ENCODE results near the gene ADGRE2. TPM values are rescaled to one million over a fixed set of nuclear protein-coding genes. Genes with fewer than 3 reads are reported as not detected.
"Not testable (repeated sequence)": the region's sequence is repeated elsewhere in the genome, so short reads cannot be mapped to it uniquely, and the experiment has no call there.

Gene ADGRE2
- polyA plus RNA-seq, 6 donors from 2014 or later = 0.13 to 0.51 (median 0.35) TPM; not detected in 3

DNA sequence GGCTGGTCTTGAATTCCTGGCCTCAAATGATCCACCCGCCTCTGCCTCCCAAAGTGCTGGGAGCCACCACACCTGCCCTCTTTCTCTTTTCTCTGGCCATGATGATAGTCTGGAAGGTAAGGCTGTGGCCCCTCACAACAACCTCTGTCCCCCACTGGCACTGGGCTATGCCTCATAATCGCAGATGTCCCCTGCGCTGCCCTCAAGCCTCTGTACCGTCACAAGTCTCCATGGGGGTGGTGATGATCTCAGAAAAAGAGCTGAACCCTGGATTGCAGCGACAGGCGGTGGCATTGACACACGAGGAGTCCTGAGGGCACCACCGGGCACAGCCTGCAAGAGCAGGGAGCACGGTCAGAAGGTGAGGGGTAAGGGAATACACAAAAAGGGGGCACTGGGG is 4.6 kb downstream of the ADGRE2 start:
- peaks cover 20 to 38% (median 25%) of the 10 kb centered on the region in 3 donors for H3K4me1 Mint-ChIP-seq
- not testable (repeated sequence) for ATAC-seq (ENCODE audit: low read depth in 2 of 2); DNase-seq; H3K36me3 Mint-ChIP-seq; H3K9me3 Mint-ChIP-seq
- H3K27me3 Mint-ChIP-seq = peaks cover 3 to 31% (median 17%) of the 10 kb centered on the region in 3 donors
- peak overlapping the region in 1 of 6 donors; percentile 2 for H3K27ac Mint-ChIP-seq
- peak overlapping the region in 2 of 8 donors; percentile 19 to 35 for H3K4me3 Mint-ChIP-seq

DNA sequence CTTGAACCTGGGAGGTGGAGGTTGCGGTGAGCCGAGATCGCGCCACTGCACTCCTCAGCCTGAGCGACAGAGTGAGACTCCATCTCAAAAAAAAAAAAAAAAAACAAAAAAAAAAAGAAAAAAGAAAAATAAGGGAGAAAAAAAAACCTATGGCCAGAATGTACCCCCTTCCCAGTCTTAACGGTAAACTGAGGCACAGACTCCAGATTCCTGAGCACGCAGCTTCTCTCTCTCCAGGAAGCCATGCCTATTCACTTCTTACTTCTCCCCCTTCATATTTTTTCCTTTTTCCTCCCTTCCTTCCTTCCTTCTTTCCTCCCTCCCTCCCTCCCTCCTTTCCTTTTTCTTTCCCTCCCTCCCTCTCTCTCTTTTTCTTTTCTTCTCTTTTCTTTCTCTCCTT is 5.4 kb downstream of the ADGRE2 start:
- DNase-seq (no peak), ATAC-seq (ENCODE audit: low read depth in 2 of 2) (no peak)
- peak overlapping the region in 1 of 6 donors; percentile 56 for H3K27ac Mint-ChIP-seq
- H3K4me1 Mint-ChIP-seq = peaks cover 20 to 32% (median 25%) of the 10 kb centered on the region in 3 donors
- peaks cover 3 to 31% (median 17%) of the 10 kb centered on the region in 3 donors for H3K27me3 Mint-ChIP-seq
- no peak overlapping the region for H3K4me3 Mint-ChIP-seq
- H3K36me3 Mint-ChIP-seq = no peaks in the 10 kb centered on the region
- H3K9me3 Mint-ChIP-seq = no peaks in the 10 kb centered on the region

- Mint-ChIP-seq H3K36me3 (no peaks in the 10 kb centered on the region), H3K4me3 (no peak overlapping the region), H3K27me3 (peaks cover under 1 to 26% (median 17%) of the 10 kb centered on the region in 3 donors), H3K4me1 (peaks cover 20 to 32% (median 25%) of the 10 kb centered on the region in 3 donors), H3K9me3 (no peaks in the 10 kb centered on the region), H3K27ac (no peak overlapping the region)
- DNase-seq (no peak), ATAC-seq (ENCODE audit: low read depth in 2 of 2) (no peak)
These were observed 5.9 kb downstream of the ADGRE2 start for GRCh38 chr19:14772467-14772866.

GRCh38 chr19:14770944-14771839 is 7.2 kb downstream of the ADGRE2 start:
- Mint-ChIP-seq H3K27ac (no peak overlapping the region), H3K4me1 (peaks cover 12 to 25% (median 15%) of the 10 kb centered on the region in 3 donors), H3K27me3 (peaks cover 0 to 18% (median 15%) of the 10 kb centered on the region in 3 donors), H3K9me3 (no peaks in the 10 kb centered on the region), H3K36me3 (no peaks in the 10 kb centered on the region), H3K4me3 (peak overlapping the region in 1 of 8 donors; percentile 62)
- peak in 1 of 2 donors; percentile 25 for ATAC-seq (ENCODE audit: low read depth in 2 of 2)
- no peak for DNase-seq

DNA sequence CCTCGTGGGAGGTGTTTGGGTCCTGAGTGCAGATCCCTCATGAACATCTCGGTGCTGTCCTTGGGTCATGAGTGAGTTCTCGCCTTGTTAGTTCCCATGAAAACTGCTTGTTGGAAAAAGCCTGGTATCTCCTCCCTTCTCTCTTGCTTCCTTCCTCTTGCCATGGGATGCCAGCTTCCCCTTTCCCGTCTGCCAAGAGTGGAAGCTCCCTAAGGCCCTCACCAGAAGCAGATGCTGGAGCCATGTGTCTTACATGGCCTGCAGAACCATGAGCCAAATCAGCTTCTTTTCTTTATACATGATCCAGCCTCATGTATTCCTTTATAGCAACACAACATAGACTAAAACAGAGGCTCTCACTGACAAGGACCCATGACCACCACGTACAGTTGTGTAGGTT is 8.2 kb downstream of the ADGRE2 start:
- no peak overlapping the region for H3K4me3 Mint-ChIP-seq
- peak overlapping the region in 2 of 6 donors; percentile 2 to 65 for H3K27ac Mint-ChIP-seq
- H3K27me3 Mint-ChIP-seq = peaks cover 0 to 19% (median 9%) of the 10 kb centered on the region in 3 donors
- ATAC-seq (ENCODE audit: low read depth in 2 of 2) = no peak
- no peaks in the 10 kb centered on the region for H3K36me3 Mint-ChIP-seq
- peaks cover 0 to 1% (median 0%) of the 10 kb centered on the region in 7 donors for H3K9me3 Mint-ChIP-seq
- H3K4me1 Mint-ChIP-seq = peaks cover 7 to 15% (median 8%) of the 10 kb centered on the region in 3 donors
- no peak for DNase-seq

DNA sequence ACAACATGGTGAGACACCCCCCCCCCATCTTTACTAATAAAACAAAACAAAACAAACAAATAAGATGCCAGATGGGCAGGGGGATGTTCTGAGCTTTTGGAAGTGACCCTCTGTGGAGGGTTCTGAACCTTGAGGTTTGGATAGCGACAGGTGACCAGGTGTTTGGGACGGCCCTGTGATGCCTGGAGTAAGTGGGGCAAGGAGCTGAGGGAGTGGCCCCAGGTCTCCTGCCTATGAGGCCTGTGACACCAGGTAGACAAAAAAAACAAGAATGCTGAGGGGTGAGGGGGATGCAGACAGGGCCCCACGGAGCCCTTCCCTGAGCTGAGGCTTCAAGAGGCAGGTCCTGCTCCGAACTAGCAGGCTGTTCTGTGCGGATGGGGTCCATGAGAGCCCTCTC is 9.2 kb downstream of the ADGRE2 start:
- peaks cover 0 to 24% (median 10%) of the 10 kb centered on the region in 3 donors for H3K27me3 Mint-ChIP-seq
- peaks cover 7 to 15% (median 8%) of the 10 kb centered on the region in 3 donors for H3K4me1 Mint-ChIP-seq
- peaks cover 0 to 1% (median 0%) of the 10 kb centered on the region in 7 donors for H3K9me3 Mint-ChIP-seq
- no peak for ATAC-seq (ENCODE audit: low read depth in 2 of 2)
- H3K27ac Mint-ChIP-seq = no peak overlapping the region
- no peak for DNase-seq
- no peaks in the 10 kb centered on the region for H3K36me3 Mint-ChIP-seq
- peak overlapping the region in 1 of 8 donors; percentile 41 for H3K4me3 Mint-ChIP-seq

GRCh38 chr19:14768001-14768400 is 10.4 kb downstream of the ADGRE2 start:
- Mint-ChIP-seq H3K27ac (peak overlapping the region in 1 of 6 donors; percentile 74), H3K27me3 (peaks cover 0 to 22% (median 9%) of the 10 kb centered on the region in 3 donors), H3K4me3 (no peak overlapping the region), H3K4me1 (peaks cover 8 to 12% (median 12%) of the 10 kb centered on the region in 3 donors), H3K9me3 (peaks cover 0 to 2% (median 0%) of the 10 kb centered on the region in 7 donors), H3K36me3 (no peaks in the 10 kb centered on the region)
- no peak for DNase-seq
- no peak for ATAC-seq (ENCODE audit: low read depth in 2 of 2)

- no peak overlapping the region for H3K4me3 Mint-ChIP-seq
- peak overlapping the region in 1 of 6 donors; percentile 63 for H3K27ac Mint-ChIP-seq
- H3K4me1 Mint-ChIP-seq = peaks cover 8 to 12% (median 12%) of the 10 kb centered on the region in 3 donors
- no peak for ATAC-seq (ENCODE audit: low read depth in 2 of 2)
- H3K36me3 Mint-ChIP-seq = no peaks in the 10 kb centered on the region
- peaks cover 0 to 2% (median 0%) of the 10 kb centered on the region in 7 donors for H3K9me3 Mint-ChIP-seq
- no peak for DNase-seq
- H3K27me3 Mint-ChIP-seq = peaks cover 0 to 22% (median 9%) of the 10 kb centered on the region in 3 donors
These were observed 10.8 kb downstream of the ADGRE2 start for GRCh38 chr19:14767466-14767971.

GRCh38 chr19:14765841-14766240 is 12.5 kb downstream of the ADGRE2 start:
- not testable (repeated sequence) for DNase-seq; H3K9me3 Mint-ChIP-seq; H3K36me3 Mint-ChIP-seq; H3K4me1 Mint-ChIP-seq; ATAC-seq (ENCODE audit: low read depth in 2 of 2)
- Mint-ChIP-seq H3K27me3 (peaks cover 0 to 22% (median 9%) of the 10 kb centered on the region in 3 donors), H3K4me3 (peak overlapping the region in 1 of 8 donors; percentile 37), H3K27ac (peak overlapping the region in 1 of 6 donors; percentile 54)

GRCh38 chr19:14765403-14765802 is 13.0 kb downstream of the ADGRE2 start:
- peaks cover 0 to 22% (median 9%) of the 10 kb centered on the region in 3 donors for H3K27me3 Mint-ChIP-seq
- H3K4me1 Mint-ChIP-seq; ATAC-seq (ENCODE audit: low read depth in 2 of 2): not testable (repeated sequence)

DNA sequence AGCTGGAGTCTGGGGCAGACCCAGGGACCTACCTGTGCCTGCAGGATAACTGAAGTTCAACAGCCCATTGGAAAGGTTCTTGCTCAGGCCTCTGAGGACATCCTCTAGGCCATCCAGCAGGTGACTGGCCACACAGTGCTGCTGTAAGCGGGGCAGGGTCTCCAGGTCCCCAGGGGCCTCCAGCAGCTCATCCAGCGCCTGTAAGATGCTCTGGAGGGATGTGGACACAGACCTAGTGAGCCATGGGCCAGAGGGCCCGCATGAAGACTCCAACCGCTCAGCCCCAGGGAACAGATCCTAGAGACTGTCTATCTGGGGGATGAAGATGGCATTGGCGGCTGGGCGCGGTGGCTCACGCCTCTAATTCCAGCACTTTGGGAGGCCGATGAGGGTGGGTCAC is 14.0 kb downstream of the ADGRE2 start:
- H3K27ac Mint-ChIP-seq = peak overlapping the region in 1 of 6 donors; percentile 30
- peaks cover 2 to 6% (median 4%) of the 10 kb centered on the region in 3 donors for H3K4me1 Mint-ChIP-seq
- peaks cover 0 to 2% (median 0%) of the 10 kb centered on the region in 7 donors for H3K9me3 Mint-ChIP-seq
- ATAC-seq (ENCODE audit: low read depth in 2 of 2) (no peak), DNase-seq (no peak)
- H3K36me3 Mint-ChIP-seq = no peaks in the 10 kb centered on the region
- no peak overlapping the region for H3K4me3 Mint-ChIP-seq
- peaks cover 0 to 22% (median 9%) of the 10 kb centered on the region in 3 donors for H3K27me3 Mint-ChIP-seq

More at GRCh38 chr19:14765403-14765802, 13.0 kb downstream of the ADGRE2 start:
- DNase-seq, H3K9me3 Mint-ChIP-seq, H3K4me3 Mint-ChIP-seq, H3K36me3 Mint-ChIP-seq: not testable (repeated sequence)
- peak overlapping the region in 2 of 6 donors; percentile 39 to 61 for H3K27ac Mint-ChIP-seq

DNA sequence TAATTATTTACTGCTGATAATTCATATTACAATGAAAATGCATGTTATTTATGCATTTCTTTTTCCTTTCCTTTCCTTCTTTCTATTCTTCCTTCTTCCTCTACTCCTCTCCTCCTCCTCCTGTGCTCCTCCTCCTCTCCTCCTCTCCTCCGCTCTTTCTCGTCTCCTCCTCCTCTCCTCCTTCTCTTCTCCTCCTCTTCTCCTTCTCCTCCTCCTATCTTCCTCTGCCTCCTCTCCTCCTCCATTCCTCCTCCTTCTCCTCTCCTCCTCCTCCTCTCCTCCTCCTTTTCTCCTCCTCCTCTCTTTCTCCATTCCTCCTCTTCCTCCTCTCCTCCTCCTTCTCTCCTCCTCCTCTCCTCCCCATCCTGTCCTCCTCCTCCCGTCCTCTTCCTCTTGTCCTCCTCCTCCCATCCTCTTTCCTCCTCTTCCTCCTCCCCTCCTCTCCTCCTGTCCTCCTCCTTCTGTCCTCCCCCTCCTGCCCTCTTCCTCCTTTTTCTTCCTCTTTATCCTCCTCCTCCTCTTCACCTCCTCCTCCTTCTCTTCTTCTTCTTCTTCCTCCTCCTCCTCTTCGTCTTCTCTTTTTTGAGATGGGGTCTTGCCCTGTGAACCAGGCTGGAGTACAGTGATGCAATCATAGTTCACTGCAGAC is 14.7 kb downstream of the ADGRE2 start:
- H3K27ac Mint-ChIP-seq = peak overlapping the region in 1 of 6 donors; percentile 44
- no peak for ATAC-seq (ENCODE audit: low read depth in 2 of 2)
- H3K36me3 Mint-ChIP-seq = no peaks in the 10 kb centered on the region
- peaks cover 2 to 6% (median 4%) of the 10 kb centered on the region in 3 donors for H3K4me1 Mint-ChIP-seq
- H3K4me3 Mint-ChIP-seq = no peak overlapping the region
- H3K27me3 Mint-ChIP-seq = peaks cover 0 to 22% (median 9%) of the 10 kb centered on the region in 3 donors
- H3K9me3 Mint-ChIP-seq = peaks cover 0 to 2% (median 0%) of the 10 kb centered on the region in 7 donors
- no peak for DNase-seq

DNA sequence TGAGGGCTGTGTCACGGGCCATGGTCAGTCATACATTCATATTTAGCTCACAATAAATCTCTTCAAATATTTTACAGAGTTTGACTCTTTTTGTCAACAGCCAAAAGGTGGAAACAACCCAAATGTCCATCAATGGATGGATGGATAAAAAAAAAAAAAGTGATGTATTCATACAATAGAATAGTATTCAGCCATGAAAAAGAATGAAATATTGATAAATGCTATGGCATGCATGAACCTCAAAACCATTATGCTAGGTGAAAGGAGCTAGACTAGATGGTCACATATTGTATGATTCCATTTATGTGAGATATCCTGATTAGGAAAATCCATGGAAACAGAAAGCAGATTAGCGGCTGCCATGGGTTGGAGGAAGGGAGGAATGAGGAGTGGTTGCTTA is 16.2 kb downstream of the ADGRE2 start:
- no peak for ATAC-seq (ENCODE audit: low read depth in 2 of 2)
- peaks cover 2 to 6% (median 4%) of the 10 kb centered on the region in 3 donors for H3K4me1 Mint-ChIP-seq
- no peak overlapping the region for H3K4me3 Mint-ChIP-seq
- peak overlapping the region in 2 of 6 donors; percentile 22 to 40 for H3K27ac Mint-ChIP-seq
- H3K27me3 Mint-ChIP-seq = peaks cover 0 to 22% (median 9%) of the 10 kb centered on the region in 3 donors
- peaks cover 0 to 2% (median 0%) of the 10 kb centered on the region in 7 donors for H3K9me3 Mint-ChIP-seq
- no peak for DNase-seq
- H3K36me3 Mint-ChIP-seq = no peaks in the 10 kb centered on the region
